ENCODE results near the gene MAP1S. TPM values are rescaled to one million over a fixed set of nuclear protein-coding genes. Genes with fewer than 3 reads are reported as not detected.
"Not testable (repeated sequence)": the region's sequence is repeated elsewhere in the genome, so short reads cannot be mapped to it uniquely, and the experiment has no call there.

Gene MAP1S
- total RNA-seq, 4 donors from 2014 or later, result 16.8 to 42.5 (median 26.4) TPM

DNA sequence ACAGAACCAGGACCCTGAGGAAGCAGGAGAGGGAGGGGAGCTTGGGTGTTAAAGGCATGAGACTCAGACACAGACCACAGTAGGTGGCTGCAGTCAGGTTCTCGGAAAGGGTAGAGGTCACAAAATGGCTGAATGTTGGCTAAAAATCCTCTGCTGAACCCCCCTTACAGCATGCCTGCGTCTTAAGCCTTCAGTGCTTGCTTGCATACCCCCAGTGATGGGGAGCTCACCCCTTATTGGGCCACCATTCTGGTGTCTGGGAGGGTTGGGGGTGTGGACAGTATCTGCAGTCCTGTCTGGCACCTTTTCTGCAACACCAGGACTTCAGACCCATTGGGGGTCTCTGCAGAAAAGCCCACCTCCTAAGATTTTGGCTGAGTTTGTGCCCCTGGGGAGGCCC is 61.5 kb downstream of the MAP1S start:
- H3K27me3 ChIP-seq, result peaks cover 38% of the 10 kb centered on the region
- 87% methylated on average over 2 of the region's 2 CpGs for WGBS

DNA sequence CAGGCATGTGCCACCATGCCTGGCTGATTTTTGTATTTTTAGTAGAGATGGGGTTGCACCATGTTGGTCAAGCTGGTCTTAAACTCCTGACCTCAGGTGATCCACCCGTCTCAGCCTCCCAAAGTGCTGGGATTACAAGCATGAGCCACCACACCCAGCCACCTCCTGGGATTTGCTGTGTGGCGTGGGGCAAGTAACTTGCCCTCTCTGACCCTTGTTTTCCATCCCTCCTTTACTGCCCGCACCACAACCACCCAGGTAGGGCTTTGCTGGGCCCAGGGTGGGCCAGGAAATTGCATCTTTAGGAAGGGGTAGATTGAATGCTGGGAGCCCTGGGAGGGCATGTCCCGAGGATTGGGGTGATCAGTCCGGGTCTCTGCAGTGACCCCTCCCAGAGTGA is 64.4 kb downstream of the MAP1S start:
- not testable (repeated sequence) for H3K4me1 ChIP-seq; DNase-seq (ENCODE audit: low spot score in 2 of 2); H3K4me3 ChIP-seq; H3K36me3 ChIP-seq; H3K9me3 ChIP-seq; H3K27ac ChIP-seq
- 75% methylated on average over 3 of the region's 5 CpGs for WGBS
- H3K27me3 ChIP-seq, result peaks cover 25% of the 10 kb centered on the region

More for the DNA sequence above, 61.5 kb downstream of the MAP1S start:
- Histone ChIP-seq H3K36me3 (no peaks in the 10 kb centered on the region), H3K9me3 (no peaks in the 10 kb centered on the region), H3K4me3 (no peak overlapping the region), H3K4me1 (peaks cover 14% of the 10 kb centered on the region), H3K27ac (no peak overlapping the region)
- TF ChIP-seq, protein P1, sequence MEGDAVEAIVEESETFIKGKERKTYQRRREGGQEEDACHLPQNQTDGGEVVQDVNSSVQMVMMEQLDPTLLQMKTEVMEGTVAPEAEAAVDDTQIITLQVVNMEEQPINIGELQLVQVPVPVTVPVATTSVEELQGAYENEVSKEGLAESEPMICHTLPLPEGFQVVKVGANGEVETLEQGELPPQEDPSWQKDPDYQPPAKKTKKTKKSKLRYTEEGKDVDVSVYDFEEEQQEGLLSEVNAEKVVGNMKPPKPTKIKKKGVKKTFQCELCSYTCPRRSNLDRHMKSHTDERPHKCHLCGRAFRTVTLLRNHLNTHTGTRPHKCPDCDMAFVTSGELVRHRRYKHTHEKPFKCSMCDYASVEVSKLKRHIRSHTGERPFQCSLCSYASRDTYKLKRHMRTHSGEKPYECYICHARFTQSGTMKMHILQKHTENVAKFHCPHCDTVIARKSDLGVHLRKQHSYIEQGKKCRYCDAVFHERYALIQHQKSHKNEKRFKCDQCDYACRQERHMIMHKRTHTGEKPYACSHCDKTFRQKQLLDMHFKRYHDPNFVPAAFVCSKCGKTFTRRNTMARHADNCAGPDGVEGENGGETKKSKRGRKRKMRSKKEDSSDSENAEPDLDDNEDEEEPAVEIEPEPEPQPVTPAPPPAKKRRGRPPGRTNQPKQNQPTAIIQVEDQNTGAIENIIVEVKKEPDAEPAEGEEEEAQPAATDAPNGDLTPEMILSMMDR (IDR thresholded peaks at IDR 0.05), result no peak
- TF ChIP-seq POLR2AphosphoS5 (IDR thresholded peaks at IDR 0.05) (no peak), POLR2A (IDR thresholded peaks at IDR 0.05) (no peak), EP300 (IDR thresholded peaks at IDR 0.05) (no peak)
- DNase-seq (ENCODE audit: low spot score in 2 of 2), result no peak

Other genes with a start within 250 kb of the MAP1S start
- 10 to 100 TPM; 25.3 to 53.4 (median 39.5) TPM for gene SLC27A1, start 249.0 kb upstream of the MAP1S start, total RNA-seq
- gene PGLS, start 207.8 kb upstream of the MAP1S start, total RNA-seq, result 100 to 1,000 TPM in 1 of 4 donors, 10 to 100 TPM in 3; 58.0 to 108 (median 92.9) TPM
- 10 to 100 TPM; 52.4 to 83.8 (median 60.7) TPM for gene COLGALT1, start 163.8 kb upstream of the MAP1S start, total RNA-seq
- under 1 TPM in 1 of 4 donors, not detected in 3; 0.16 TPM for gene UNC13A, start 31.1 kb upstream of the MAP1S start, total RNA-seq
- gene FCHO1, start 32.0 kb downstream of the MAP1S start, total RNA-seq, result 10 to 100 TPM; 32.6 to 48.2 (median 35.7) TPM
- 10 to 100 TPM in 1 of 4 donors, 1 to 10 TPM in 3; 1.4 to 12.1 (median 5.9) TPM for gene B3GNT3, start 75.7 kb downstream of the MAP1S start, total RNA-seq
- gene INSL3, start 102.0 kb downstream of the MAP1S start, total RNA-seq, result not detected
- 1 to 10 TPM; 1.0 to 4.0 (median 1.7) TPM for gene JAK3, start 128.5 kb downstream of the MAP1S start, total RNA-seq
- 1,000 to 10,000 TPM; 1,229 to 2,185 (median 2,114) TPM for gene RPL18A, start 140.4 kb downstream of the MAP1S start, total RNA-seq
- gene SLC5A5, start 152.5 kb downstream of the MAP1S start, total RNA-seq, result not detected
- 10 to 100 TPM; 24.3 to 42.7 (median 33.1) TPM for gene CCDC124, start 213.5 kb downstream of the MAP1S start, total RNA-seq
- under 1 TPM in 2 of 4 donors, not detected in 2; 0.26 to 0.51 TPM for gene KCNN1, start 247.6 kb downstream of the MAP1S start, total RNA-seq